HAP-1 (cell line): ENCODE measurements around the gene HOMER2.
"Not testable (repeated sequence)": the region's sequence is repeated elsewhere in the genome, so short reads cannot be mapped to it uniquely, and the experiment has no call there.

Experiments
- DNase-seq, 2 experiments: peaks; one replicate each; pipeline ENCODE4 v3.0.0-alpha.2; 2016 to 2020; ENCODE audit warnings: low spot score in 2 of 2
- H3K27me3 ChIP-seq: fragments of 250-450 bp; sonication (Bioruptor Pico); 2 replicates; pipeline ENCODE4 v1.5.1; 2020; ENCODE audit warnings: low read depth, mild to moderate bottlenecking, moderate library complexity
- H3K36me3 ChIP-seq: fragments of 250-450 bp; sonication (Bioruptor Pico); replicated peaks from 2 replicates; pipeline ENCODE4 v1.5.1; 2020; ENCODE audit warnings: mild to moderate bottlenecking
- H3K4me1 ChIP-seq: fragments of 250-450 bp; sonication (Bioruptor Pico); 2 replicates; pipeline ENCODE4 v1.5.1; 2020; ENCODE audit warnings: mild to moderate bottlenecking
- H3K4me3 ChIP-seq: fragments of 250-450 bp; sonication (Bioruptor Pico); 2 replicates; pipeline ENCODE4 v1.5.1; 2020; ENCODE audit warnings: mild to moderate bottlenecking, moderate library complexity
- H3K9me3 ChIP-seq: fragments of 250-450 bp; sonication (Bioruptor Pico); 2 replicates; pipeline ENCODE4 v1.5.1; 2020; ENCODE audit warnings: mild to moderate bottlenecking, moderate library complexity
- in situ Hi-C: fragments of 300-500 bp; cut with MboI; formaldehyde crosslinking; loops from 3 replicates; pipeline ENCODE4 v1.14.3; 2020; ENCODE audit warnings: low sequenced_read_pairs, inconsistent platforms, mixed read lengths

Gene HOMER2

GRCh38 chr15:82893473-82893872 is 59.0 kb downstream of the HOMER2 start:
- DNase-seq, H3K27me3 ChIP-seq, H3K36me3 ChIP-seq, H3K4me1 ChIP-seq, in situ Hi-C loops, H3K4me3 ChIP-seq, H3K9me3 ChIP-seq: not testable (repeated sequence)

DNA sequence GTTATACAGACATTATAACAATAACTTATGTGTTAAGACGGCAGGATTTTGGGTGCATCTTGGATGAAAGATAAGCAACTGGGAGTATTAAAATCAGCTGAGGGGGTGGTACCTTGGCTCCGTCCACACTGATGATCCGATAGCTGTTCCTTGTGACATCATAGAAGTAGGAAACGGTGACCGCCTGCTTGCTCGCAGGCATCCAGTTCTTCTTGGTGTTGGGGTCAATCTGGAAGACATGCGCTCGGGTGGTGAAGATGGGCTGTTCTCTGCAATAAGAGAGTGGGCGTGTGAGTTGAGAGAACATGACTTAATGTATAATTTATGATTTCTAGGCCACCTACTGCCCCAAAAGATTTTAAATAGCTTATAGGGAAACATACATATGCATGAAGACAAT is 59.9 kb downstream of the HOMER2 start:
- Histone ChIP-seq H3K4me3 (no peak overlapping the region), H3K4me1 (no peaks in the 10 kb centered on the region), H3K9me3 (no peaks in the 10 kb centered on the region), H3K27me3 (no peaks in the 10 kb centered on the region), H3K36me3 (no peaks in the 10 kb centered on the region)
- in situ Hi-C loops: no loop called here
- no peak for DNase-seq

- in situ Hi-C loops: no loop called here
- Histone ChIP-seq H3K4me3 (no peak overlapping the region), H3K9me3 (no peaks in the 10 kb centered on the region), H3K4me1 (no peaks in the 10 kb centered on the region), H3K36me3 (no peaks in the 10 kb centered on the region), H3K27me3 (no peaks in the 10 kb centered on the region)
- no peak for DNase-seq
These were observed 61.5 kb downstream of the HOMER2 start for GRCh38 chr15:82890995-82891390.

GRCh38 chr15:82890338-82890994 is 62.1 kb downstream of the HOMER2 start:
- H3K27me3 ChIP-seq: no peaks in the 10 kb centered on the region
- no peaks in the 10 kb centered on the region for H3K9me3 ChIP-seq
- in situ Hi-C loops: no loop called here
- no peaks in the 10 kb centered on the region for H3K4me1 ChIP-seq
- no peak for DNase-seq
- no peak overlapping the region for H3K4me3 ChIP-seq
- H3K36me3 ChIP-seq: no peaks in the 10 kb centered on the region

DNA sequence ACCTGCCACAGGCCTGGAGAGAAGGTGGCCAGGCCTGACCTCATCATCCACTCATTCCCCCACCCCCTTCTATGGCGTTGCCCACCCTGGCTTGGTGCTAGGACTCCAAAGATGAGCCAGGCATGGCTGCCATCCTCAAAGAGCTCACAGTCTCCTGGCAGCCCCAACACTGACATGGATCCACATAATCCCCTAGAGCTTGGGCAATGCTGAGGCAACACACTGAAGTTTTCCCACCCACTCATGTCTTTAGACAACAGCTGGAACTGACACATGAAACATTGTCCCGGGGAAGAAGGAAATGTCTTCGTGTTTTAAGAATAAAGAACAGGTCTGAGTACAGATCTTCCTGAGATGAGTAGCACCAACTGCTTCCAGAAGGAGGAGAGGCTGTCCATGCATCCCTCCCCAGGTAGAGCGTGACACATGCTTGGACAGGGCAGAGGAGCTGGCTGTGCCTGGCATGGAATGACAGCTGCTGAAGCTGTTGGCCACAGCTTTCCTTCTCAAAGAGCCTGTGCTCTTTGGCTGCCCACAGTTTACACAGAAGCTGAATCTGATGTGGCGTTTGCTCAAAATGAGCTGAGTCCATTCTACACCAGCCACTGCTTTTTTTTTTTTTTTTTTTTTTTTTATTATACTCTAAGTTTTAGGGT is 70.1 kb downstream of the HOMER2 start:
- Histone ChIP-seq H3K4me1 (peaks cover 5% of the 10 kb centered on the region), H3K4me3 (no peak overlapping the region), H3K27me3 (no peaks in the 10 kb centered on the region), H3K9me3 (no peaks in the 10 kb centered on the region), H3K36me3 (no peaks in the 10 kb centered on the region)
- DNase-seq: no peak
- in situ Hi-C loops: no loop called here

DNA sequence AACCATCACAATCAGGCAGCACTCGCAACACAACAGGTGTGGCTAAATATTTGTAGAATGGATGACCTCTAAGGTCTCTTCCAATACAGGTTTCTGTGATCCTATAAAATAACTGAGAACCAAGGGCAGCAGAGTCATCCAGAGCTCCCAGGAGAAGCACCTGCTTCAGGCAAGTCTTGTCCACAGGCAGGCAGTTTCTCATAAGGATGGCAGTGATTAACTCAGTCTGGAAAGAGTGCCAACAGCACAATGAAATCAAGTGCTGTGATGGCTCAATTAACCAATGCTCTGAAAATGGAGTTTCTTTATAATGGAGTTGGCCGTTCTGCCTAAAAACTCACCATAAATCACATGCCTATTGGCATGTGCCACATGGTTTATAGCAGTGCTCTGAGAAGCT is 70.8 kb downstream of the HOMER2 start:
- Histone ChIP-seq H3K36me3 (no peaks in the 10 kb centered on the region), H3K4me1 (peaks cover 5% of the 10 kb centered on the region), H3K27me3 (no peaks in the 10 kb centered on the region), H3K4me3 (no peak overlapping the region), H3K9me3 (no peaks in the 10 kb centered on the region)
- no peak for DNase-seq
- in situ Hi-C loops: no loop called here

DNA sequence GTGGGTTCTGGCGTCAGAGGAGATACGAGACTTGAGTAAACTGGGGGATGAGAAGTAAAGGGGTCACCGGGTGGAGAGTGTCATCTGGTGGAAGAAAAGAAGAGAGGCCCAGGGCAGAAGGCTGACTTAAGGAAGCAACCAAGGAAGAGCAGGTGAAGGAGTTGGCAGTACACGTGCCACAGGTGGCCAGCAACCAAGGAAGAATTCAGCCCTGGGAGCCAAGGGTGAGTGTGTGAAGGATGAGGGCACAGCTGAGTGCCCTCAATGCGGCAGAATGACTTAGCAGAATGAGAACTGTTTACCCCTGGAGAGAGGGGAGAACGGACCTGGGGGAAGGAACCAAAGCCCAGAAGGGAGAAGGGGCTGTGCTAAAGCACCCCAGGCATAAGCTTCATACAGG is 71.8 kb downstream of the HOMER2 start:
- no peak for DNase-seq

GRCh38 chr15:82878325-82878724 is 74.2 kb downstream of the HOMER2 start:
- Histone ChIP-seq H3K9me3 (no peaks in the 10 kb centered on the region), H3K4me3 (no peak overlapping the region), H3K27me3 (no peaks in the 10 kb centered on the region), H3K4me1 (peaks cover 5% of the 10 kb centered on the region), H3K36me3 (no peaks in the 10 kb centered on the region; the same call in 1 of the 2 replicates)
- in situ Hi-C loops: no loop called here
- DNase-seq: no peak

More for the DNA sequence above, 71.8 kb downstream of the HOMER2 start:
- in situ Hi-C loops: no loop called here
- Histone ChIP-seq H3K4me3 (no peak overlapping the region), H3K27me3 (no peaks in the 10 kb centered on the region), H3K9me3 (no peaks in the 10 kb centered on the region), H3K4me1 (peaks cover 5% of the 10 kb centered on the region), H3K36me3 (no peaks in the 10 kb centered on the region)

DNA sequence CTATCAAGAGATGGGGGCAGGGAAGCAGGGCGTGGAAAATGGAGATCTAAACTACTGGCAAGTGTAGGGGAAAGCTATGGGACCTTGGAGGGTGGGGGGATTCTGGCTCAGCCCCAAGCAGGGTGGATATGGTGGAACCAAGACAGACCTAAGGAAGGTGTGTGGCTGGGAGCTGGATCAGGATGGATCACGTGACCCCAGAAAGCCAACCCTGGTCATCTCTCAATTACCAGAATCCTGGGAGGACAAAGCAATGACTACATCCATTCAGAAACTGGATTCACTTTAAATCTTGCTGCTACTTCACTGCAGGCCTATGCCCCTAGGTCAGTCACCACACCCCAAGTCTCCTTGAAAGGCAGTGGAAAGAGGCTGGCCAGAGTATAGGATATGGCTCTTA is 74.7 kb downstream of the HOMER2 start:
- H3K36me3 ChIP-seq: no peaks in the 10 kb centered on the region; the same call in 1 of the 2 replicates
- H3K27me3 ChIP-seq: no peaks in the 10 kb centered on the region
- no peak overlapping the region for H3K4me3 ChIP-seq
- peaks cover 5% of the 10 kb centered on the region for H3K4me1 ChIP-seq
- H3K9me3 ChIP-seq: no peaks in the 10 kb centered on the region
- in situ Hi-C loops: no loop called here
- no peak for DNase-seq

DNA sequence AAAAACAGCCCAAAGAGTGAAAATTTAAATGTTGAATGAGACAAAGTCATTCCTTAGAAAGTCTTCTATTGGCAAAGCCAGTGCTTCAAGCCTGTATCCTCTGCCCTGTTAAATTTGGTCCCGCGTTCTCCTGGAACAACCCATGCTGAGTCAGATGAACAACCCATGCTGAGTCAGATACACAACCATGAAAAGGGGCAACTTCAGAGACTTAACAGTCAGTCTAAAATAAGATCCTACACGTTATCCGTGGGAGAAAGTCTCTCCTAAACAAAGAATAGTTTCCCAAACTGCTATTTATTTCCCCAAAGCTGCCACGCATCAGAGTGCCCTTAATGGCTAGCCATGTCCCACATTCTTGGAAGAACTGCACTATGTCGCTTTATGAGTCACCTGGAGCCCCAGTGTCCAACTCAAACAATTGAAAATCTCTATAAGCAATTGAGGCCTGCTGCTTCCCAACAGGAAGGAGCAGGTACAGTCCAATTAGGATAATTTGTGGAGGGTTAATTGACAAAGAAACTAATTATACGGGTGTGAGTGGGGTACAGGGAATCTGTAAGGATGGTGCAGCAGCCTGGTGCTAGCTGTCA is 77.0 kb downstream of the HOMER2 start:
- no peak overlapping the region for H3K4me3 ChIP-seq
- H3K27me3 ChIP-seq: no peaks in the 10 kb centered on the region
- no peaks in the 10 kb centered on the region; the same call in 1 of the 2 replicates for H3K36me3 ChIP-seq
- no peaks in the 10 kb centered on the region for H3K9me3 ChIP-seq
- no peak for DNase-seq
- H3K4me1 ChIP-seq: peaks cover 5% of the 10 kb centered on the region
- in situ Hi-C loops: no loop called here

DNA sequence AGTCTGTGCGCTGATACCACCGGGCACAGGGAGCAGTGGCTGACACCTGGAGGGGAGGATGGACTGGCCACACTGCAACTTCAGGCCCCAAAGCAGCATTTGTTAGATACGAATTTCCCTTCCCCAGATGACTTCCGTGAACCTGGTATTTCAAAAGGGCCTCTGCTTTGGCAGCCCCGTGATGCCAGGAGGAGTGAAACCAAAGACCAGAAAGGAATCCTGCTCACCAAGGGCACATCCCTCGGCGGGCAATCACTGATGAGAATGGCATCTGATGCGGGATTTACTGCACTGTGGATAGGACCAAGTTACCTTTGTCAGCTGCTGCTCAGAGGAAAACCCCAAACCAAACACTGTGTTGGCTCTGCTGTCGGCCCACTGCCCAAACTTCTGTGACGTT is 77.6 kb downstream of the HOMER2 start:
- in situ Hi-C loops: no loop called here
- Histone ChIP-seq H3K27me3 (no peaks in the 10 kb centered on the region), H3K4me1 (peaks cover 3% of the 10 kb centered on the region), H3K9me3 (no peaks in the 10 kb centered on the region), H3K4me3 (no peak overlapping the region), H3K36me3 (no peaks in the 10 kb centered on the region; the same call in 1 of the 2 replicates)
- DNase-seq: peak in 1 of 2 experiments; percentile 5

DNA sequence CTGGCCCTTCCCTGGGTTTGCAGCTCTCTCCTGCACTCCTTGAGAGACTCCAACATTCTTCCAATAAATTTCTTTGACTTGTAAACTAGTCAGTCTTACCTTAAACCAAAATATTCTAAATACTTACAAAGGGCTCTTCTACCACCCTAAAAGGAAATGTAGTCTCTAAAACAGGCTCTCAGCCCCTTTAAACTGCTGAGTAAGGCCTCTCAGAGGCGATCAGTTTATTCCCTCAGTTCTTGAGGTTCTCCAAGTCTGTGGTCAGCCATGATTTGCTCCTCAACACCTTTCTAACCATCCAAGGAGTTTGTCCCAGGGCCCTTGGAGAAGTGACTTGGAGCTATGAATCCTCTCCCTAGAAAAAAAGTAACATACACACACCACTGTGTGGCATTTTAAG is 78.3 kb downstream of the HOMER2 start:
- H3K4me1 ChIP-seq: no peaks in the 10 kb centered on the region
- in situ Hi-C loops: no loop called here
- no peaks in the 10 kb centered on the region; the same call in 1 of the 2 replicates for H3K36me3 ChIP-seq
- H3K27me3 ChIP-seq: no peaks in the 10 kb centered on the region
- H3K9me3 ChIP-seq: no peaks in the 10 kb centered on the region
- no peak overlapping the region for H3K4me3 ChIP-seq
- DNase-seq: no peak

DNA sequence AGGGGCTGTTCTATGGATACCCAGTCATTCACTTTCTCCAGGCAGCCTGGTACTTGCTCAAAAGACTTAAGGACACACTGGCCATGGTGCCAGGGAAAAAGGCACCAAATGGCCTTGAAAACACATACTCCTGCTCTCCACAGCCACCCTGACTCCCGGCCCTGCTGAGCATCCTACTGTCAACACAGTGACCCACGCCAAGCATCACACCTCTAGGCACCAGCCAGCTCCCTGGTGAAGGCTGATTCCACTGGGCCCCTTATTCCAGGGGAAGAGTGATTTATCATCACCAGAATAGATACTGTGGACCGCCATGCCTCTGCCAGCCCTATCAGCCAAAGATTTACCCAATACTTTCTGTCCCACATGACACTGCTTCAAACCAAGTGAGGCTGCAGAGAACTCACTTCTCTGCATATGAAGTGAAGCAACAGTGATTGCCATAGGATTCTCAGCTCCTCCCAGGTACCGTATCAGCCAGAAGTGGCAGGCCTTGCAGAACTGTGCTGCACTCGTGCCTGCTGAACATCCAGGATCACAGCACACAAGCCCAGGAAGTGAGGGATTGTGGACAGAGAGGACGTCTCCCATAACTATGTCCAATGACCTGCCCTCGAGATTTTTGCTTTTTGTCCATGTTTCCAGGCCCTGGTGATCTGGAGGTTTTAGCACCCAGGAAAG is 79.4 kb downstream of the HOMER2 start:
- peak in 1 of 2 experiments; percentile 6 for DNase-seq
- in situ Hi-C loops: no loop called here

More for the DNA sequence above, 79.4 kb downstream of the HOMER2 start:
- Histone ChIP-seq H3K36me3 (no peaks in the 10 kb centered on the region; the same call in 1 of the 2 replicates), H3K9me3 (no peaks in the 10 kb centered on the region), H3K4me1 (no peaks in the 10 kb centered on the region), H3K4me3 (no peak overlapping the region), H3K27me3 (no peaks in the 10 kb centered on the region)
